Measurements from ENCODE around the gene LYPD1.

The LYPD1 gene

GRCh38 chr2:132668189-132668823 is 1.7 kb downstream of the LYPD1 start:
- no peak for DNase-seq

GRCh38 chr2:132667706-132668105 is 2.3 kb downstream of the LYPD1 start:
- no peak for DNase-seq

GRCh38 chr2:132665401-132666140 is 4.4 kb downstream of the LYPD1 start:
- DNase-seq: no peak

- DNase-seq: no peak
Measured at GRCh38 chr2:132664096-132664495, 5.9 kb downstream of the LYPD1 start.

- DNase-seq: no peak
Measured at GRCh38 chr2:132662732-132663131, 7.3 kb downstream of the LYPD1 start.

- DNase-seq: no peak
Measured at GRCh38 chr2:132659331-132659730, 10.7 kb downstream of the LYPD1 start.

- no peak for DNase-seq
Measured at GRCh38 chr2:132656266-132656975, 13.6 kb downstream of the LYPD1 start.

GRCh38 chr2:132654968-132655367 is 15.0 kb downstream of the LYPD1 start:
- DNase-seq: no peak

- no peak for DNase-seq
Measured at GRCh38 chr2:132654335-132654734, 15.7 kb downstream of the LYPD1 start.

GRCh38 chr2:132652474-132652873 is 17.5 kb downstream of the LYPD1 start:
- no peak for DNase-seq

GRCh38 chr2:132651115-132652045 is 18.6 kb downstream of the LYPD1 start:
- no peak for DNase-seq

GRCh38 chr2:132646540-132647108 is 23.4 kb downstream of the LYPD1 start:
- no peak for DNase-seq

GRCh38 chr2:132645722-132646539 is 24.1 kb downstream of the LYPD1 start:
- no peak for DNase-seq

- DNase-seq: no peak
Measured at GRCh38 chr2:132645176-132645575, 24.8 kb downstream of the LYPD1 start.

GRCh38 chr2:132642415-132642814 is 27.6 kb downstream of the LYPD1 start:
- no peak for DNase-seq

- DNase-seq: no peak
Measured at GRCh38 chr2:132641819-132642218, 28.2 kb downstream of the LYPD1 start.

GRCh38 chr2:132640116-132640515 is 29.9 kb downstream of the LYPD1 start:
- no peak for DNase-seq

GRCh38 chr2:132638313-132639040 is 31.5 kb downstream of the LYPD1 start:
- DNase-seq: no peak

GRCh38 chr2:132636346-132636745 is 33.7 kb downstream of the LYPD1 start:
- DNase-seq: no peak

- DNase-seq: no peak
Measured at GRCh38 chr2:132633635-132634034, 36.4 kb downstream of the LYPD1 start.
